IPS-NIHi7 (cell line): ENCODE measurements around the gene TLR9.

Experiments used
- DNase-seq: peaks from one replicate; pipeline ENCODE4 v3.0.0; 2012; ENCODE audit warnings: mixed read lengths; ENCODE audit errors: extremely low spot score

The TLR9 gene

GRCh38 chr3:52231502-52232278 lies 6.2 kb upstream of the TLR9 start:
- peak; percentile 81 for DNase-seq

GRCh38 chr3:52230889-52231499 lies 5.5 kb upstream of the TLR9 start:
- no peak for DNase-seq

- no peak for DNase-seq
These were observed 5.0 kb upstream of the TLR9 start for GRCh38 chr3:52230461-52230860.

- no peak for DNase-seq
These were observed 4.2 kb upstream of the TLR9 start for GRCh38 chr3:52229656-52230055.

- DNase-seq: no peak
These were observed 3.4 kb upstream of the TLR9 start for GRCh38 chr3:52228751-52229291.

GRCh38 chr3:52228266-52228665 lies 2.8 kb upstream of the TLR9 start:
- DNase-seq: no peak

GRCh38 chr3:52227766-52228165 lies 2.3 kb upstream of the TLR9 start:
- DNase-seq: no peak

- no peak for DNase-seq
These were observed 1.7 kb upstream of the TLR9 start for GRCh38 chr3:52227117-52227516.

- no peak for DNase-seq
These were observed 878 bp upstream of the TLR9 start for GRCh38 chr3:52226229-52226817.

GRCh38 chr3:52223449-52224408 lies 1.7 kb downstream of the TLR9 start:
- no peak for DNase-seq

- no peak for DNase-seq
These were observed 2.9 kb downstream of the TLR9 start for GRCh38 chr3:52222319-52223221.

GRCh38 chr3:52221563-52222318 lies 3.7 kb downstream of the TLR9 start:
- DNase-seq: no peak

- no peak for DNase-seq
These were observed 4.3 kb downstream of the TLR9 start for GRCh38 chr3:52221141-52221562.

GRCh38 chr3:52220380-52221026 lies 4.9 kb downstream of the TLR9 start:
- DNase-seq: peak; percentile 91

- DNase-seq: no peak
These were observed 6.4 kb downstream of the TLR9 start for GRCh38 chr3:52218937-52219650.

GRCh38 chr3:52218454-52218853 lies 7.0 kb downstream of the TLR9 start:
- no peak for DNase-seq

GRCh38 chr3:52218026-52218425 lies 7.4 kb downstream of the TLR9 start:
- DNase-seq: no peak

GRCh38 chr3:52217409-52217805 lies 8.0 kb downstream of the TLR9 start:
- DNase-seq: no peak
